ENCODE data around the gene FARP1.

The FARP1 gene

DNA sequence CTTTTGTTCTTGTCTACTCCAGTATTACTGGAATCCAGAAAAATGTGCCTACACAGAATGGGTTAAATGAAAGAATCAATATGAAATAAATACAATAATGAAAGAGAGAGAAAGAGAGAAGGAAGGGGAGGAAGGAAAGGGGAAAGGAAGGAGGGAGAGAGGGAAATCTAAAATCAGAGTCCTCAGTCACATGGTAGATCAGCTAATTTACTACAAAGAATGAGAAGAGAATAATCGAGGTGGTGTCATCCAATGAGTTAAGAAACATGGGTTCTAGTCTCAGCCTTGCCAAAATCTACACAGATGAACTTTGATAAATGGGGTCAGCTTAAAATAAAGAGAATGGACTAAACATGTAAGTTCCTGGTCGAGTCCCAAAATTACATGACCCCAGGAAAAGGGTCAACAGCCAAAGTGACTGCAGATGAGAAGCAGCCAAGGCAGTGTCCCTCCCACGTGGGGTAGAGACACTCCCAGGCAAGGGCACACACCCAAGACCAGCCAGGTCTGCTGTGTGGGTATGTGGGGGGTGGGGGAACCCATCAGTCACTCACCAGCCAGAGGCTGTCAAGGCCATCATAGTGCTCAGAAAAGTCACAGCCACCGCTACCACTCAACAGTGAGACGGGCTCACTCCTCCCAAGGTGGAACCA, 330.4 kb downstream of the FARP1 start:
- no peak for DNase-seq

DNA sequence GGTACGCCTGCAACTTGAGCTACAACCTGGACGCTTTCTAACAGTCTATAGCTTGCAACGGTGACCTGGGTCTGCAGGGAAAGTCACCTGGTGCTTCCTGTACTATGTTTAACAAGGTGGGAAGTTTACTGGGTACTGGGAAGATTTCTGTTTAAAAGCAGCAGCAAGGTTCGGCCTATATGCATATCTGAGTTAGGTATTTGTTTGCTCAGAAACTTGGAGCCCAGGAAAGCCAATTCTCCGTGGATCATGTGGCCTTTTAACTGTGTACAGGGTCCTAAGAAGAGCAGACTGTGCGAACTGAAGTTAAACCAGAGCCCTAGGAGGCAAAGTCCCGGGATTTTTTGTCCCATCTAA, 330.9 kb downstream of the FARP1 start:
- no peak for DNase-seq

DNA sequence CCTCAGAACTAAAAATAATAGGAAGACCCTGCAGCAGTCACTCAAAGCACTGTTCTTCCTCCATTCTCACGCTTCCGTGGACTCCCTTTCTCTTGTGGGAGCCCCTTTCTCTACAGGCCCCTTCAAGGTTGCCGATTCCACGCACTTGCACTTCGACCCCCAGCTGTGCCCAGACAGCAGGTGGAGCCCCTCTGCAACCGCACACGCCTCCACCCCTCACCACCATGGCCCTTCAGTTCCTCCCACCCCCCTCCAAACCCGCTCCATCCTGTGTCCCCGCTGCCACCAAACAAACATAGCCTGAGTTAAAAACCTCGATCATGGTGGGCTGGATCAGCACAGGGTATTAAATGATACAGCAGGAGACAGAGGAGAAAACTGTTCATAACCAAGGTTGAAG, 331.4 kb downstream of the FARP1 start:
- DNase-seq: no peak

DNA sequence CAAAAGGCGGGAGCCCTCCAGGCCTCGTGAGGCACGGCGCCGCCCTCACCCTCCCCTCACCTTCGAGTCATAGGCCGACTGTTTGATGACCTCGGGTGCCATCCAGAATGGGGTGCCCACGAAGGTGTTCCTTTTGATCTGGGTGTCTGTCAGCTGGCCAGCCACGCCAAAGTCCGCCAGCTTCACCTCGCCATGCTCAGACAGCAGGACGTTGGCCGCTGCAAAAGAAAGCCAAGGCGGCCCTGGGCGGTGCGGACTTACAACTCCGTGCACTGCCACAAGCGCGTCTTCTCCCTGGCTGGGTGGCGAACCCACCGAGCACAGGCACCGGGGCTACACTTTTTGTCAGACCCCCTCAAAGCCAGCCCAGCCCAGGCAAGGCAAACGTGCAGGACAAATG, 331.9 kb downstream of the FARP1 start:
- no peak for DNase-seq

DNA sequence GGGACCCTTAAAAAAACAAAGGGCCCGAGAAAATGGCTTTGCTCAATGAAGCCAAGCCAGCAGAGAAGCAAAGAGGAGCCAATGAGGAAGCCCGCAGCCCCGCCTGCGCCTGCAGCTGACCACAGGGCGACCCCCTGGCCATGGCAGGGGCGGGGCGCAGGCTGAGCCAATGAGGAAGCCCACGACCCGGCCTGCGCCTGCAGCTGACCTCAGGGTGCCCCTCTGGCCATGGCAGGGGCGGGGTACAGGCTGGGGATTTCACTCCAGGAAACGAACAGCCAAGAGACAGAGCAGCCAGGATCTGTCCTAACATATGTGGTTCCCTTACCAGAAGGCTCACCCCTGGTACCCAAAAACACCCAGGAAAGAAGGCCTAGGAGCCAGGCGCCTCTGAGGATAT, 332.6 kb downstream of the FARP1 start:
- DNase-seq: peak; percentile 65 to 88 (median 70)

DNA sequence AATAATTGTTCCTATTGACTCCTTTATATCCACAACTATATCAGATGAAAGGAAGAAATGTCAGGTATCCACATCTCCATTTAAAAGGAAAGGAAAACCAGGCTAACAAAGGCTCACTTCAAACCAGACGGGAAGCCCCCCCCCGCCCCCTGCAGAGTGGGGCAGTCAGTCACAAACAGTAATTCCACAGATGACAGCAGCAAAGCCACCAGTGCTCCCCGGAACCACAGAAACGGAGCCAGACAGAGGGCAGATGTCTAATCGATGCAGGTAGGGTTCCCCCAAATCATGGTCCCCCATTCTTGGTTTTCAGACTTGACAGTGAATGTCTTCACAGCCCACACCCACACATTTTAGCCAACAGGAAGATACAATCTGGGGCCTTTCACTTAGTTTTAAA, 333.2 kb downstream of the FARP1 start:
- no peak for DNase-seq

DNA sequence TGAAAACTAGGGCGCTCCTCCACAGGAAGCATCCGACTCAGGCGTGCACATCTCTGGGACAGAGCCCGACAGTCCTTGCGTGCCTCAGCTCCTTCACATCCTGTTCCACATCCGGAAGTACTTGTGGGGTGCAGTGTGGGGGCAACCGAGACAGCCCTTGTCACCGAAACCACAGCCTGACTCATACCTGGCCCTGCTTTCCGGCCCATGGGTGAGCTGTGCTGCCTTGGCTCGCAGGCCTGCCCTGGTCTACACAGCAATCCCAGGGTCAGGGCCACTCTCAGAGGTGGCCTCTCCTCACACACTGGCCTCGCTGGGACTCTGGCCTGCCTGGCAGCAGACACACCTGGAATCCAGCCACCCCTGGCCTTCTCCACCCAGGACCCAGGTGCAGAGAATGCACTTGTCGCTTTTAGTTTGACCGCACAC, 333.7 kb downstream of the FARP1 start:
- DNase-seq: peak; percentile 78 to 89 (median 84)

DNA sequence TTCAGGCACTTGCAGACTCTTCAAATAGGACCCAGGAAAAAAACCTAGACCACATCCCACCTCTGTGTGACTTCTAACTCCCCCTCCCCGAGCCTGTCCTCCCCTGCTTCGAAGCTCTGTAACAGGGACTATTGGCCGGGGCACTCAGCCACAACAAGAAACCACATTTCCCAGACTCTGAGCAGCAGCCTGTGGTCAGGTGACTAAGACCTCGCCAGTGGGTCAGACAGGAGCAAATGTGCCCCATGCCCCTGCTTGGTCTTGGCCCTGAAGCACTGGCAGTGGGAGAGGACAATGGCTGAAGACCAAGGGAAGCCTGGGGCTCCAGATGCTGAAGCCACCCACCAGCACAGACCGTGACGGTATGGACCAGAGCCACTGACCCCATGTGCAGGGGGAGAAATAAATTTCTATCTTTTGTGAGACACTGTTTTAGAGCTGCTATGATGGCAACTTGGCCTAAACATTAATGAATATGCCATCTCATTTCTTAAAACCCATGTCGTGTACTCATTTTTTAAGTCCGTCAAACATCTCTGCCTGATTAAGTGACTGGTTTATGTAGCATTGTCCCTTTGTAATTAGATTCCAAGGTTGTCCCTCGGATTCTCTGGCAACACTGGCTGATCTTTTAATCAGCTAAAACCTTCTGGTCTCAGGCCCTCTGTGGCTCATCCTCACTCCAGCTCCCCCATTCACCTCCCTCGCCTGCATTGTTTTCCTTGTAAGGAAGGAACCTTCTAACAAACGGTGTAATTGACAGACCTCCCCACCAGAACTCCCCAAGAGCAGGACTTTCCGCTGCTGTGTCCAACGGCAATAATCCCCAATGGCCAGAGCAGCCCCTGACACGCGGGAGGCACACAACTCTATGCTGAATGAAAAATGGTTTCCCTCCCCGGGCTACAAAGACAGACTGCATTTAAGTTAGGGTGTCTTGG, 335.6 kb downstream of the FARP1 start:
- DNase-seq: no peak

DNA sequence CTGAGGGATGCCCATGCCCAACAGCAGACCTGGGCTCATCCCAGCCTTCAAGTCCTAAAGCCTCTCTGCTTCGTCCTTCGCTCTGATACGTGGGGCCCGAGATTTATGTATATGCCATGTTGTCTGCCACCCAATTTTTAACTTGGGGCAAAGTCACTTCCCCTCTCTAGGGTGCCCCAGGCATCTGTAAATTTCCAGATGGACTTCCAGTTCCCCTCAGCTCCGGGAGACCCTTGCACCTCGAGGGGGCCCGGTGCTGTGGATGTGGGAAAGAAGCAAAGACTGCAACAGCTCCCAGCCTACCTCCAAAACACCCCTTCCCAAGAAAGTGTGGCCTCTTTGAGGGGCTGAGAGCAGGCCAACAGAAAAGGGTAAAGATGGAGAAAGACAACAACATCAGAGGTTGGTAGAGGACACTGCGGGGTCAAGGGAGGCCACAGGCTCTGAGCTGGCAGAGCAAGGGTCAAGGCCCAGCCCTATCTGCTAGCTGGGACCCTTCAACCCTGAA, 336.7 kb downstream of the FARP1 start:
- DNase-seq: no peak

DNA sequence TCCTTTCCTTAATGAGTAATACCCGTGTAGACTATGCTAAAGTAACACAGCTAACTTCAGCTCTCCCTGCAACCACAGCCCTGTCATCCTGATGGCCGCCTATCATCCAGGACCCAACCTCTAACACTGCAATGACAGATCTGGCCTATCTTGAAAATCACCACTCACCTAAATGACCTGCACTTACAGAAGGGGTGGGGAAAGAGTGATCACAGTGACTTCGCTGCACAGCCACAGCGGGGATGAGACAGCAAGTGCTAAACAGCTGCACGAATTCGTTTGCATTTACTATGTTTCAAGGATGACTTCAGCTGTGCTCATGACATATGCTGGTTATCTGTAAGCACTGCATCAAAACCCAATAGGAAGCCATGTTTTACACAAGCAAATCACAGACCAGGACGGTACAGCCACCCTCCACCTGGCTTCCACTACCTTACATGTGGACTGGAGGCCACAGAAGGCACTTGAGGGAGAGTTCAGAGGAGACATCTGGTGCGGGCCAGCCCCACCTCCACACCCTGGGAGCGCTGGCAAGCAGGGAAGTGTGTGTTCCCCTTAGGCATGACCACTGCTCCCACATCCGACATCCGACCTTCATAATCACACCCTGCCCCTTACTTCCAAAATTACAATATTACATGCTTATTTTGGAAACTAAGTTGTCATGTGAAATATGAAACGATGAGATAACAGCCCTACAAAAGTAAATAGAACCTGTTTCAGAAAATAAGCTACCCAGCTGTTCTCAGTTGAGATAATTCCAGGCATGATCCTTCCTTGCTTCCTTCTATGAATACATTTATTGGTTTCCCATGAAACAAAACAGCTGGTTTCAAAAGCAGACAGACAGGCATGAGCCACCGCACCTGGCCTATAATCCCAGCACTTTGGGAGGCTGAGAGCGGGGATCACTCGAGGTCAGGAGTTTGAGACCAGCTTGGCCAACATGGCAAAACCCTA, 338.3 kb downstream of the FARP1 start:
- DNase-seq: peak in 3 of 4 experiments; percentile 13 to 53 (median 29)

DNA sequence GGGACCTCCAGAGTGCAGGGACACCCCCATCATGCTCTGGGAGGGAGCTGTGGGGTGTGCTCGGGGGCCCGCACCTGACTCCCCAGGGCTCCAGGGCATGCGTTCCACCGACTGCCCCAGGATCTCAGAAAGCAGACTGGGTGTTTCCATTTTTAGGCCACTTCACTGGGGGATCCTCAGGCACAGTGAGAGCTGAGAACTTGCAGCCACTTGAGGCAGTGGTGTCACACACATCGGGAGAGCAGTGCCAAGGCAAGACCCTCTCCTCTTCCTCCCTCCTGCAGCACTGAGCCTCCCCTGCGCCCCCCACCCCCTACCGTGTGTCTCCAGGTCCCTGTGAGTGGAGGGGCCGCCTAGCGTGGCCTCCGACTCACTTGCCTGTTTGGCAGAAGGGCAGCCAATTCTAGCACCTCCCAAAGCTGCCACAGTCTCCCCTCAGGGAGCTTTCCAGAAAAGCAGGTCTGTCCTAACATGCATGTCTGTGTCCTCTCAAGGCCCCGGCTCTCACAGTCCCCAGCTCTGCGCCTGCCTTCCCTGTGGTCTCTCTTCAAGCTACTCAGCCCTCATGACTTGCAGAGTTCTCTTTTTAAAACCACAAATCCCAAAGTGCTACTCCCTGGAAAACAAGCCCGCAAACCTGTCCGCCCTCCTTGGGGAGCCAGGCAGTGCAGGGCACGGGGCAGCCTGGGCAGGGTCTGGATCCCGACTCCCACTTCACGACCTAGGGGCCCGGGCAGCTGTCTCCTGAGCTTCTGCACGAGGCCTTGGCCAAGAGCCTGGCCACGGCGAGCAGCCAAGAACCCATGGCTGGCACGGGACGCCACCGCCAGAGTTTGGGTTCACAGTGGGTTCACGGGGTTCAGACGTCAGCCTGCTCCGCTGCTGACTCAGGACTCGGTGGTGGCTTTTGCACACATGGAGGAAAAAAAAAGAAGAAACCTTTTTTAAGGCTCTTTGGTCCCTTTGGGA, 339.9 kb downstream of the FARP1 start:
- DNase-seq: peak; percentile 75 to 93 (median 80)

DNA sequence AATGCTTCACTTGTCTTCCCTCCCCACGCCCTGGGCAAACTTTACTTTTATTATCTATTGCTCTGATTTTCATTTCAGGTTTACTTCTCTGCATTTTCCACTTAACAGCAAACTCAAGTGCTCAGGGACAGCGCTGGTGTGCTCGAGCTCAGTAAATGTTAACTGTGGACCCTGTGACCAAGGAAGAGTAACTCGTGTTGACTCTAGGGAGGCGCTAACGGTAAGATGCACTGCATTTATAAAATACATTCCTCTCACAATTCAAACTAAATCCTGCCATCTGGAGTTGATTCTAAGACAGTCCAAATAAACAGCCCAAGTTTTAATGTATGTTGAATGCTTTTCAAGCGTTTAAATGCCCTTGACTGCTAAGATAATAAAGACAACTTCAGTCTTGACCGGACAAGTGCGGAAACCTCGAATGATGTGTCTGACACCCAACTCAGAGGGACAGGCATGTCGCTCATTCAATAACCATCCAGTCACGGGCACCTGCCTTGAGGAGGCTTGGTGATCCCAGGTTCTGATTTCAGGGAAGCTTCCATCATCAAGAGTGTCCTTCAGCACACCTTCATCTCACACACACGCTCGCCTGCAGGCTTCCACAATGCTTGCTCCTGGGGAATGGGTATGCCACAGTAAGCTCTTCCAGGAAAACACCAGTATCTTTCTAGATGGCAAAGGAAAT, 340.9 kb downstream of the FARP1 start:
- DNase-seq: no peak

DNA sequence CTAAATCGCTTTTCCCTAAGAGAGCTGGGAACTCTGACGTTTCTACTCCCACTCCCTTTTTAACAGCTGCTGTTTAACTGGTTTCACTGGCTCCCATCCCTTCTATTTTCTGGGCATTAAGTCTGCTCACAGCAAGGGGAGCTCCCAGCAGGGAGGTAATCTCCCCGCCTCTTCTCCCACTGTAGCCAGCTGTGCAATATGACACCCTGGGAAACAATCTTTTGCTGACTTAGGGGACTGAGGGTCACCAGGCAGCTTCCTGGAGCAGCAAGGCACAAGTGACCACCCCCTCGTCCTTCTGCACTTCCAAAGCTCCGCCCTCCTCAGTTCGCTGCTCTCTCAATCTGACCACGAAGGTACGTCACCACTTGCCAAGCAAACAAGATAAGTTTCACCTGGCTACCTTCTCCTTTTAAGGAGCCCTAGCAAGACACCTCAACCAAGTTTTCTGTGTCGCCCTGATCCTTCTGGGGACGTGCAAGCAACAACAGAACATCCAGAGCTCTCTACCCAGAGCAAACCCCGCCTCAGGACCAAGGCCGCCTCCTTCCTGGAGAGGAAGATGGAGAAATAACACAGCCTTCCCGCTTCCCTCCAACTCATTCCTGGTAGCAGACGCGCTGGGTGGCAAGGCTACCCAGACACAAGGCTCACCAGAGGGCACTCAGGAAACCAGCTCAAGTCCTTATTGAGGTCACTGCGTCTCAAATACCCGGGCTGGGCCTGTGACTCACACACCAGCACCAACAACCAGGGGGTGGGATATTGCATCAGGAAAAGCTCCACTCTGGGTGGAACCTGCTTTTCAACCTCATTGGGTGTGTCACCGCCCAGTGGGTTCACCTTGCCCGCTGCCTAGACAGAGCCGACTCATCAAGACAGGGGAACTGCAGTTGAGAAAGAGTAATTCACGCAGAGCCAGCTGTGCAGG, 341.7 kb downstream of the FARP1 start:
- DNase-seq: peak; percentile 89 to 97 (median 92)

DNA sequence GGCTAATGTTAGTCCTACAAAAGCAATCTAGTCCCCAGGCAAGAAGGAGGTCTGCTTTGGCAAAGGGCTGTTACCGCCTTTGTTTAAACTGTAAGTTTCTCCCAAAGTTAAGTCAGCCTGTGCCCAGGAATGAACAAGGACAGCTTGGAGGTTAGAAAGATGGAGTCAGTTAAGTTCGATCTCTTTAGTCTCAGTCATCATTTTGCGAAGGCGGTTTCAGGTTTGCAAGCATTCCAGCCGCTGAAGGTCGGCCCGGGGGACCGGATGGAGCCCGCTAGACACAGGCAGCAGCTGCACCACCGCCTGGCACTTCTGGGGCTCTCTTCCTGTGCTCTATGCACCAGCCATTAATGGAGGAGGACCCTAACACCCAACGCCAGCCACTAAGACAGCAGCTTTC, 342.7 kb downstream of the FARP1 start:
- DNase-seq: no peak

DNA sequence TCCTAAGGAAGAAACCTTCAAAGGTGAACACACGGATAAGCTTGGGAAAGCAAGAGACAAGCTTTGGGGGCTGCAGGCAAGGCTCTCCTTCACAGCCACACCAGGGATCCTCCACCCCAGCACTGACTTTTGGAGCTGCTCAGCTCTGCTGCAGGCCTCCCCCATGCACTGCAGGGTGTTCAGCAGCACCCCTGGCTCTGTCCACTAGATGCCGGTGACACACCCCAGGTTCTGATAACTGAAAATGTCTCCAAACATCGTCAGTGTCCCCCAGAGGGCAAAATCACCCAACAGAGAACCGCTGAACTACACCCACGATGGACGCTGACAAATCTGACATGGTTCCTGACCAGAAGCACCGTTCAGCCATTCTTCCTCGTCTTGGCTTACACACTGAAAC, 343.5 kb downstream of the FARP1 start:
- no peak for DNase-seq

DNA sequence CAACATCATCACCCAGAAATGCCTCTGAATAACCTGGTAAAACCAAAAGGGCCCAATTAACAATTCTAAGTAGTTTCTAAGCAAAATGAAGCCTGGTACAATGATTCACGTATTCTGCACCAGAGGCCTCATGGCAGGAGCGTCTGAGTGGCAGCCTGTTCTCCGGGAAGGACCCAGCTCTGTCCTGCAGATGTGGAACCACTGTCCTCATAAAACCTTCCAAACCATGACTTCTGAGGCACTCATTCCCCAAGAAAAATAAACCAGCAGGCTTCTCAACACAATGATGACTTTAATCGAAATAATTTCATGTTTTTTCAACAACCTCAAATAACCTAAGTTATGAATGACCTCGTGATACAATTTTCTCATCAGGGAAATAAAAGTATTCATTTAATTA, 344.1 kb downstream of the FARP1 start:
- no peak for DNase-seq

DNA sequence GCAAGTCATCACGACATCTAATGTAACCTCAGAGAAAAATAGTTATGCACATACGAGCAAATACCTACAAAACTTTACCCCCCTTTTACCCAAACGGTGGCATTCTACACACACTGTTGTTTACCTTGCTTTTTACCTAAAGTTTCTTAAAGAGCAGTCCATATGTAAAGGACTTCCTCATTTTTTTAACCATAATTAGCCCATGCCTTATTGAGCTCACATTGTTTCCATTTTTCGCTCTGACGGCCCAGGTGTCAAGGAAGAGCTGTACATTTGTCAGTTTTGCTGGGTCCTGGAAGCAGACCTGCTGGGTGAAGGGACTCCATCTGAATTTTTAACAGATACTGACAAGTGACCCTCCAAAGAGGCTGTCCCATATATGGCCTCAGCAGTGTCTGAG, 344.6 kb downstream of the FARP1 start:
- no peak for DNase-seq

DNA sequence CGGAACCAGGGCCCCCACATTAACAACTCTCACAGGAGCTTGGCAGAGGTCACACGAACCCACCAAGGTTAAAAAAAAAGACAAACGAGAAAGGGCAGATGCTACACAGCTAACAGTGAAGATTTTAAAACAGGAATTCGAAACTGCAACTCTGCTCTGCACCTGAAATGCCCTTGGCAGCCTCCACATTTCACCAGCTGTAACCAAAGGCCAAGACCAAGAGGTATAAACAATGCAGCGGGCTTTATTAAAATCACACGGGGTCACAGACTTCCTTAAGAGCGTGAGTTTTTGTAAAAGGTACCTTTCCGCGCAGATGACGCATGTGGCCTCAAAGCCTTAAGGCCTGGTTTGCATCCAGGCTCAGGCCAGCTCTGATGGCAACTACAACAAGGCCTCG, 345.8 kb downstream of the FARP1 start:
- DNase-seq: no peak

DNA sequence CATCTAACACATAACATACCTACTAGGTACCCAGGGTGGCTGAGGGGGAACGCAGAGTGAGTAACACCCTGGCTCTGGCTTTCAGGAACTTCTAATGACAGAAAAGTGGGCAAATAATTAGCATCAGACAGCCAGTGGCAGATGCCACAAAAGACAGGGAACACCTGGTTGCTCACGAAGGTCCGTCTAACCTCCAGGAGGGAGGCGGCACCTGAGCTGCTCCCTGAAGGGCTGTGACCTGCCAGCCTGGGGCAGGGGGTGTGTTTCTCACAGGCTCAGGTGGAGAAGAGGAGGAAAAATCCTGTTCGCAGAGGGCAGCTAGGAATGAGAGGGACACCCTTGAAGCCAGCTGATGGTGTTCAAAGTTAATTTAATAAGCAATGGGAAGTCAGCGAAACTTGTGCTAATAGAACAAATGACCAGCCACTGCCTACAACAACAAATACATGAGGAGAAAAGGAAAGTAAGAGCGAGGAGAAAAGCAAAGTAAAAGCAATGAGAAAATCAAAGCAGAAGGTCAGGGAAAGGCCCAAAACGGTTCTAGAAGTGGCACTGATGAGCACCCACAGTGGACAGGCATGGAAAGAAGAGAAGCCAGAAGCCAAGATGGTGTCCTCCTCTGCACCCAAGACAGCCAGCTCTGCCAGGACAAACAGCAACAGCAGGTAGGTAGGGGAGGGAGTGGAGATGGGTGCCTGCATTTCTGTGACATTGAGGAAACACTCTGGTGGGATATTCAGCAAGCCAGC, 346.7 kb downstream of the FARP1 start:
- no peak for DNase-seq

Measured in suppressor macrophage (primary cell).